SJCRH30 (cell line): ENCODE measurements around the gene RTP4. TPM values are rescaled to one million over a fixed set of nuclear protein-coding genes. Genes with fewer than 3 reads are reported as not detected.

Experiments
- DNase-seq, 2 experiments: peaks; one replicate each; pipeline ENCODE4 v3.0.0-alpha.2; 2015 to 2020
- H3K27ac ChIP-seq: fragments of 250-450 bp; sonication (Bioruptor Pico); 2 replicates; pipeline ENCODE4 v1.5.1; 2020; ENCODE audit warnings: mild to moderate bottlenecking, moderate library complexity
- H3K27me3 ChIP-seq: fragments of 250-450 bp; sonication (Bioruptor Pico); 2 replicates; pipeline ENCODE4 v1.5.1; 2020; ENCODE audit warnings: mild to moderate bottlenecking, moderate library complexity
- H3K36me3 ChIP-seq: fragments of 250-450 bp; sonication (Bioruptor Pico); 2 replicates; pipeline ENCODE4 v1.5.1; 2020; ENCODE audit warnings: mild to moderate bottlenecking, moderate library complexity
- H3K4me1 ChIP-seq: fragments of 250-450 bp; sonication (Bioruptor Pico); 2 replicates; pipeline ENCODE4 v1.5.1; 2020; ENCODE audit warnings: mild to moderate bottlenecking, moderate library complexity
- H3K4me3 ChIP-seq: fragments of 250-450 bp; sonication (Bioruptor Pico); 2 replicates; pipeline ENCODE4 v1.5.1; 2020; ENCODE audit warnings: mild to moderate bottlenecking, moderate library complexity
- H3K9me3 ChIP-seq: fragments of 250-450 bp; sonication (Bioruptor Pico); replicated peaks from 2 replicates; pipeline ENCODE4 v1.5.1; 2020; ENCODE audit warnings: mild to moderate bottlenecking, moderate library complexity
- total RNA-seq: library from RNA; depleted of rRNA; stranded (reverse); fragments of >200 nt; shearing (Covaris generic); gene quantifications from 2 replicates; pipeline ENCODE4 v1.2.3, GENCODE V29; 2014

The RTP4 gene
- total RNA-seq, 1 experiment from 2014 or later = not detected

GRCh38 chr3:187352581-187353575, 15.3 kb upstream of the RTP4 start:
- no peak overlapping the region for H3K4me3 ChIP-seq
- no peaks in the 10 kb centered on the region for H3K27me3 ChIP-seq
- no peaks in the 10 kb centered on the region for H3K36me3 ChIP-seq
- H3K27ac ChIP-seq = no peak overlapping the region
- no peak for DNase-seq
- H3K4me1 ChIP-seq = no peaks in the 10 kb centered on the region
- H3K9me3 ChIP-seq = no peaks in the 10 kb centered on the region

GRCh38 chr3:187358068-187358467, 10.1 kb upstream of the RTP4 start:
- Histone ChIP-seq H3K4me1 (no peaks in the 10 kb centered on the region), H3K4me3 (no peak overlapping the region), H3K9me3 (no peaks in the 10 kb centered on the region), H3K27me3 (no peaks in the 10 kb centered on the region), H3K36me3 (no peaks in the 10 kb centered on the region), H3K27ac (no peak overlapping the region)
- no peak for DNase-seq

GRCh38 chr3:187359798-187360486, 8.2 kb upstream of the RTP4 start:
- H3K4me3 ChIP-seq = no peak overlapping the region
- no peaks in the 10 kb centered on the region for H3K4me1 ChIP-seq
- no peaks in the 10 kb centered on the region for H3K36me3 ChIP-seq
- H3K27ac ChIP-seq = no peak overlapping the region
- H3K9me3 ChIP-seq = no peaks in the 10 kb centered on the region
- no peak for DNase-seq
- H3K27me3 ChIP-seq = no peaks in the 10 kb centered on the region

GRCh38 chr3:187360596-187360995, 7.6 kb upstream of the RTP4 start:
- no peak for DNase-seq
- Histone ChIP-seq H3K9me3 (no peaks in the 10 kb centered on the region), H3K27ac (no peak overlapping the region), H3K36me3 (no peaks in the 10 kb centered on the region), H3K4me3 (no peak overlapping the region), H3K4me1 (no peaks in the 10 kb centered on the region), H3K27me3 (no peaks in the 10 kb centered on the region)

GRCh38 chr3:187361835-187362234, 6.3 kb upstream of the RTP4 start:
- H3K4me1 ChIP-seq = no peaks in the 10 kb centered on the region
- no peaks in the 10 kb centered on the region for H3K9me3 ChIP-seq
- DNase-seq = no peak
- H3K4me3 ChIP-seq = no peak overlapping the region
- no peaks in the 10 kb centered on the region for H3K27me3 ChIP-seq
- H3K36me3 ChIP-seq = no peaks in the 10 kb centered on the region
- no peak overlapping the region for H3K27ac ChIP-seq

- no peaks in the 10 kb centered on the region for H3K36me3 ChIP-seq
- no peak overlapping the region for H3K4me3 ChIP-seq
- no peaks in the 10 kb centered on the region for H3K4me1 ChIP-seq
Measured at GRCh38 chr3:187367561-187368103, 553 bp upstream of the RTP4 start.

GRCh38 chr3:187369089-187369447, 883 bp downstream of the RTP4 start:
- H3K27ac ChIP-seq = no peak overlapping the region
- no peaks in the 10 kb centered on the region for H3K9me3 ChIP-seq
- H3K36me3 ChIP-seq = no peaks in the 10 kb centered on the region
- H3K4me1 ChIP-seq = no peaks in the 10 kb centered on the region
- DNase-seq = no peak
- H3K4me3 ChIP-seq = no peak overlapping the region
- H3K27me3 ChIP-seq = no peaks in the 10 kb centered on the region

More at GRCh38 chr3:187367561-187368103, 553 bp upstream of the RTP4 start:
- Histone ChIP-seq H3K9me3 (no peaks in the 10 kb centered on the region), H3K27me3 (no peaks in the 10 kb centered on the region), H3K27ac (no peak overlapping the region)
- no peak for DNase-seq

- H3K9me3 ChIP-seq = no peaks in the 10 kb centered on the region
- H3K27me3 ChIP-seq = no peaks in the 10 kb centered on the region
- H3K4me1 ChIP-seq = no peaks in the 10 kb centered on the region
- DNase-seq = no peak
- no peak overlapping the region for H3K4me3 ChIP-seq
- no peaks in the 10 kb centered on the region for H3K36me3 ChIP-seq
- no peak overlapping the region for H3K27ac ChIP-seq
Measured at GRCh38 chr3:187370051-187370450, 1.9 kb downstream of the RTP4 start.

- Histone ChIP-seq H3K27ac (no peak overlapping the region), H3K9me3 (no peaks in the 10 kb centered on the region), H3K4me1 (no peaks in the 10 kb centered on the region), H3K36me3 (no peaks in the 10 kb centered on the region), H3K4me3 (no peak overlapping the region), H3K27me3 (no peaks in the 10 kb centered on the region)
- DNase-seq = no peak
Measured at GRCh38 chr3:187375581-187375980, 7.4 kb downstream of the RTP4 start.

- H3K27ac ChIP-seq = no peak overlapping the region
Measured at GRCh38 chr3:187377842-187378241, 9.7 kb downstream of the RTP4 start.

GRCh38 chr3:187382609-187383151, 14.5 kb downstream of the RTP4 start:
- no peaks in the 10 kb centered on the region for H3K27me3 ChIP-seq
- H3K9me3 ChIP-seq = no peaks in the 10 kb centered on the region
- H3K27ac ChIP-seq = no peak overlapping the region
- H3K4me1 ChIP-seq = no peaks in the 10 kb centered on the region
- H3K4me3 ChIP-seq = no peak overlapping the region
- no peak for DNase-seq
- no peaks in the 10 kb centered on the region for H3K36me3 ChIP-seq

More at GRCh38 chr3:187377842-187378241, 9.7 kb downstream of the RTP4 start:
- no peaks in the 10 kb centered on the region for H3K4me1 ChIP-seq
- H3K36me3 ChIP-seq = no peaks in the 10 kb centered on the region
- DNase-seq = no peak
- H3K27me3 ChIP-seq = no peaks in the 10 kb centered on the region
- H3K9me3 ChIP-seq = no peaks in the 10 kb centered on the region
- no peak overlapping the region for H3K4me3 ChIP-seq

- Histone ChIP-seq H3K27me3 (no peaks in the 10 kb centered on the region), H3K4me3 (no peak overlapping the region), H3K4me1 (no peaks in the 10 kb centered on the region), H3K36me3 (no peaks in the 10 kb centered on the region), H3K27ac (no peak overlapping the region), H3K9me3 (no peaks in the 10 kb centered on the region)
- no peak for DNase-seq
Measured at GRCh38 chr3:187383246-187383645, 15.1 kb downstream of the RTP4 start.

- Histone ChIP-seq H3K27me3 (no peaks in the 10 kb centered on the region), H3K9me3 (no peaks in the 10 kb centered on the region), H3K27ac (no peak overlapping the region), H3K4me3 (no peak overlapping the region), H3K36me3 (no peaks in the 10 kb centered on the region), H3K4me1 (no peaks in the 10 kb centered on the region)
- no peak for DNase-seq
Measured at GRCh38 chr3:187385296-187385695, 17.1 kb downstream of the RTP4 start.

GRCh38 chr3:187396661-187397060, 28.5 kb downstream of the RTP4 start:
- Histone ChIP-seq H3K9me3 (no peaks in the 10 kb centered on the region), H3K4me3 (no peak overlapping the region), H3K4me1 (no peaks in the 10 kb centered on the region), H3K27me3 (no peaks in the 10 kb centered on the region), H3K27ac (no peak overlapping the region), H3K36me3 (no peaks in the 10 kb centered on the region)
- no peak for DNase-seq

GRCh38 chr3:187398955-187399354, 30.8 kb downstream of the RTP4 start:
- Histone ChIP-seq H3K9me3 (no peaks in the 10 kb centered on the region), H3K36me3 (no peaks in the 10 kb centered on the region), H3K27ac (no peak overlapping the region), H3K27me3 (no peaks in the 10 kb centered on the region), H3K4me1 (no peaks in the 10 kb centered on the region), H3K4me3 (no peak overlapping the region)
- no peak for DNase-seq
